ENCODE measurements around the gene KREMEN2. TPM values are rescaled to one million over a fixed set of nuclear protein-coding genes. Genes with fewer than 3 reads are reported as not detected.
A peak's percentile ranks its signal among the peaks of the same experiment; 100 is the strongest.
"Not testable (repeated sequence)": the region's sequence is repeated elsewhere in the genome, so short reads cannot be mapped to it uniquely, and the experiment has no call there.

KREMEN2 gene
- total and polyA plus RNA-seq, 4 donors: 0.06 to 0.15 (median 0.14) TPM; not detected in 1

GRCh38 chr16:2926650-2926999, 37.5 kb upstream of the KREMEN2 start:
- no peak overlapping the region for H3K27ac ChIP-seq (ENCODE audit: low read depth in 1 of 2, low read length in 1 of 2)

GRCh38 chr16:2927010-2927646, 36.9 kb upstream of the KREMEN2 start:
- ATAC-seq (ENCODE audit: insufficient read depth, low FRiP score): peak; percentile 89
- 9% methylated on average over 19 of the region's 19 CpGs for WGBS, 2 donors
- peaks cover 0 to 6% (median 2%) of the 10 kb centered on the region in 5 donors for H3K4me1 ChIP-seq (ENCODE audit: control insufficient read depth in 5 of 5, insufficient read depth in 5 of 5, low read length in 5 of 5)
- H3K27ac ChIP-seq (ENCODE audit: low read depth in 1 of 2, low read length in 1 of 2): no peak overlapping the region
- TF ChIP-seq CTCF (IDR thresholded peaks at IDR 0.05; ENCODE audit: control extremely low read depth, extremely low read depth): peak; percentile 98
- no peak overlapping the region for H3K4me3 ChIP-seq
- H3K9ac ChIP-seq (ENCODE audit: insufficient read depth in 1 of 2, low read length in 2 of 2): no peak overlapping the region
- peak; percentile 85 to 86 (median 85) for DNase-seq
- H3K36me3 ChIP-seq (ENCODE audit: control insufficient read depth in 4 of 4, insufficient read depth in 4 of 4, low read length in 4 of 4): peaks cover 0 to 28% (median 6%) of the 10 kb centered on the region in 4 donors
- peaks cover 0 to 2% (median 0%) of the 10 kb centered on the region in 4 donors for H3K9me3 ChIP-seq (ENCODE audit: control insufficient read depth in 4 of 4, insufficient read depth in 3 of 4, low read length in 3 of 4)
- no peaks in the 10 kb centered on the region for H3K27me3 ChIP-seq (ENCODE audit: control insufficient read depth in 3 of 3, insufficient read depth in 3 of 3, low read length in 2 of 3)

More at GRCh38 chr16:2926650-2926999, 37.5 kb upstream of the KREMEN2 start:
- Histone ChIP-seq H3K36me3 (ENCODE audit: control insufficient read depth in 4 of 4, insufficient read depth in 4 of 4, low read length in 4 of 4) (peaks cover 0 to 28% (median 6%) of the 10 kb centered on the region in 4 donors), H3K4me1 (ENCODE audit: control insufficient read depth in 5 of 5, insufficient read depth in 5 of 5, low read length in 5 of 5) (peaks cover 0 to 6% (median 2%) of the 10 kb centered on the region in 5 donors), H3K9ac (ENCODE audit: insufficient read depth in 1 of 2, low read length in 2 of 2) (no peak overlapping the region), H3K27me3 (ENCODE audit: control insufficient read depth in 3 of 3, insufficient read depth in 3 of 3, low read length in 2 of 3) (no peaks in the 10 kb centered on the region), H3K9me3 (ENCODE audit: control insufficient read depth in 4 of 4, insufficient read depth in 3 of 4, low read length in 3 of 4) (peaks cover 0 to 2% (median 0%) of the 10 kb centered on the region in 4 donors), H3K4me3 (no peak overlapping the region)
- no peak for DNase-seq
- TF ChIP-seq CTCF (IDR thresholded peaks at IDR 0.05; ENCODE audit: control extremely low read depth, extremely low read depth): no peak
- 81 to 84% methylated on average over 5 of the region's 5 CpGs for WGBS, 2 donors
- ATAC-seq (ENCODE audit: insufficient read depth, low FRiP score): no peak

GRCh38 chr16:2928151-2928550, 35.9 kb upstream of the KREMEN2 start:
- DNase-seq; ATAC-seq (ENCODE audit: insufficient read depth, low FRiP score); H3K9me3 ChIP-seq (ENCODE audit: control insufficient read depth in 4 of 4, insufficient read depth in 3 of 4, low read length in 3 of 4); H3K27me3 ChIP-seq (ENCODE audit: control insufficient read depth in 3 of 3, insufficient read depth in 3 of 3, low read length in 2 of 3); H3K4me3 ChIP-seq; H3K27ac ChIP-seq (ENCODE audit: low read depth in 1 of 2, low read length in 1 of 2); H3K9ac ChIP-seq (ENCODE audit: insufficient read depth in 1 of 2, low read length in 2 of 2); H3K4me1 ChIP-seq (ENCODE audit: control insufficient read depth in 5 of 5, insufficient read depth in 5 of 5, low read length in 5 of 5): not testable (repeated sequence)
- H3K36me3 ChIP-seq (ENCODE audit: control insufficient read depth in 4 of 4, insufficient read depth in 4 of 4, low read length in 4 of 4): peaks cover 0 to 31% (median 3%) of the 10 kb centered on the region in 4 donors
- 86 to 88% methylated on average over 4 of the region's 4 CpGs for WGBS, 2 donors

- WGBS, 2 donors: 89 to 93% methylated on average over 11 of the region's 11 CpGs
- Histone ChIP-seq H3K27ac (ENCODE audit: low read depth in 1 of 2, low read length in 1 of 2) (no peak overlapping the region), H3K27me3 (ENCODE audit: control insufficient read depth in 3 of 3, insufficient read depth in 3 of 3, low read length in 2 of 3) (no peaks in the 10 kb centered on the region), H3K36me3 (ENCODE audit: control insufficient read depth in 4 of 4, insufficient read depth in 4 of 4, low read length in 4 of 4) (peaks cover under 1 to 36% (median 3%) of the 10 kb centered on the region in 4 donors), H3K4me1 (ENCODE audit: control insufficient read depth in 5 of 5, insufficient read depth in 5 of 5, low read length in 5 of 5) (peaks cover 0 to 6% (median 2%) of the 10 kb centered on the region in 5 donors), H3K4me3 (no peak overlapping the region), H3K9ac (ENCODE audit: insufficient read depth in 1 of 2, low read length in 2 of 2) (no peak overlapping the region), H3K9me3 (ENCODE audit: control insufficient read depth in 4 of 4, insufficient read depth in 3 of 4, low read length in 3 of 4) (no peaks in the 10 kb centered on the region)
- DNase-seq (no peak), ATAC-seq (ENCODE audit: insufficient read depth, low FRiP score) (no peak)
- no peak for TF ChIP-seq CTCF (IDR thresholded peaks at IDR 0.05; ENCODE audit: control extremely low read depth, extremely low read depth)
These were observed 35.3 kb upstream of the KREMEN2 start for GRCh38 chr16:2928796-2929195.
